Activated naive CD8-positive, alpha-beta T cell treated with anti-CD3 and anti-CD28 coated beads, Interleukin-2, amount 10 ng/mL, durations not matched to agents 7 days and 5 days (primary cell): ENCODE measurements around the gene CACNA1G. TPM values are rescaled to one million over a fixed set of nuclear protein-coding genes. Genes with fewer than 3 reads are reported as not detected.

Experiments used
- ATAC-seq: fragments of 150-1000 bp; cut with Tn5 transposase; one replicate; pipeline ENCODE4 v1.10.0; 2021; ENCODE audit warnings: low read depth, moderate library complexity
- POLR2A ChIA-PET: fragments of 350-600 bp; sonication (Branson Sonifier 250); formaldehyde crosslinking; loops from one replicate; lab custom pipeline; 2021; ENCODE audit warnings: antibody characterized with exemption; lab: Charles Lee
- DNase-seq: peaks from one replicate; pipeline ENCODE4 v3.0.0; 2021
- H3K27ac Mint-ChIP-seq: one replicate; pipeline ENCODE4 v1.8.0; 2022; ENCODE audit warnings: mild to moderate bottlenecking, mixed read lengths
- H3K27me3 Mint-ChIP-seq: one replicate; pipeline ENCODE4 v1.8.0; 2022; ENCODE audit warnings: mild to moderate bottlenecking, moderate library complexity, mixed read lengths
- H3K36me3 Mint-ChIP-seq: one replicate; pipeline ENCODE4 v1.8.0; 2021; ENCODE audit warnings: mild to moderate bottlenecking, mixed read lengths
- H3K4me1 Mint-ChIP-seq: one replicate; pipeline ENCODE4 v1.8.0; 2021; ENCODE audit warnings: mixed read lengths
- H3K4me3 Mint-ChIP-seq: one replicate; pipeline ENCODE4 v1.8.0; 2022; ENCODE audit warnings: mild to moderate bottlenecking, moderate library complexity, mixed read lengths
- H3K9me3 Mint-ChIP-seq: one replicate; pipeline ENCODE4 v1.8.0; 2021; ENCODE audit warnings: mixed read lengths
- total RNA-seq, 2 experiments: library from RNA; stranded (reverse); gene quantifications; one replicate each; pipeline ENCODE4 v1.2.3, GENCODE V29; 2021

CACNA1G gene
- total RNA-seq, 2 experiments from 2014 or later: 0.11 TPM; not detected in 1

- Mint-ChIP-seq H3K36me3 (no peaks in the 10 kb centered on the region), H3K27me3 (peaks cover 36% of the 10 kb centered on the region), H3K27ac (no peak overlapping the region), H3K4me3 (no peak overlapping the region), H3K4me1 (peaks cover 17% of the 10 kb centered on the region), H3K9me3 (no peaks in the 10 kb centered on the region)
- no peak for DNase-seq
- no peak for ATAC-seq
- POLR2A ChIA-PET: interaction anchor here (0.6 kb wide), 1 partner anchor 142 kb away, joined by 3 read pairs; no protein-coding TSS in a partner anchor
Observed at GRCh38 chr17:50536683-50537646, 23.6 kb upstream of the CACNA1G start.

GRCh38 chr17:50537721-50538548 is 22.6 kb upstream of the CACNA1G start:
- H3K27me3 Mint-ChIP-seq: peaks cover 28% of the 10 kb centered on the region
- no peak for DNase-seq
- no peak overlapping the region for H3K4me3 Mint-ChIP-seq
- no peak for ATAC-seq
- peaks cover 18% of the 10 kb centered on the region for H3K4me1 Mint-ChIP-seq
- no peak overlapping the region for H3K27ac Mint-ChIP-seq
- H3K9me3 Mint-ChIP-seq: no peaks in the 10 kb centered on the region
- H3K36me3 Mint-ChIP-seq: no peaks in the 10 kb centered on the region
- POLR2A ChIA-PET: interaction anchor here (0.6 kb wide), 1 partner anchor 143 kb away, joined by 3 read pairs; no protein-coding TSS in a partner anchor

- peaks cover 13% of the 10 kb centered on the region for H3K4me1 Mint-ChIP-seq
- no peaks in the 10 kb centered on the region for H3K9me3 Mint-ChIP-seq
- H3K4me3 Mint-ChIP-seq: no peak overlapping the region
- DNase-seq (no peak), ATAC-seq (no peak)
- no peaks in the 10 kb centered on the region for H3K36me3 Mint-ChIP-seq
- H3K27me3 Mint-ChIP-seq: peaks cover 20% of the 10 kb centered on the region
- POLR2A ChIA-PET: no interaction called here
- H3K27ac Mint-ChIP-seq: no peak overlapping the region
Observed at GRCh38 chr17:50538549-50539410, 21.7 kb upstream of the CACNA1G start.

GRCh38 chr17:50539762-50540559 is 20.6 kb upstream of the CACNA1G start:
- H3K9me3 Mint-ChIP-seq: no peaks in the 10 kb centered on the region
- no peak overlapping the region for H3K4me3 Mint-ChIP-seq
- no peak overlapping the region for H3K27ac Mint-ChIP-seq
- peaks cover 16% of the 10 kb centered on the region for H3K27me3 Mint-ChIP-seq
- H3K4me1 Mint-ChIP-seq: peaks cover 13% of the 10 kb centered on the region
- no peak for ATAC-seq
- no peaks in the 10 kb centered on the region for H3K36me3 Mint-ChIP-seq
- DNase-seq: no peak
- POLR2A ChIA-PET: no interaction called here

GRCh38 chr17:50540560-50541401 is 19.7 kb upstream of the CACNA1G start:
- peak overlapping the region; percentile 80 for H3K4me3 Mint-ChIP-seq
- DNase-seq: no peak
- peaks cover 15% of the 10 kb centered on the region for H3K27me3 Mint-ChIP-seq
- no peak overlapping the region for H3K27ac Mint-ChIP-seq
- no peaks in the 10 kb centered on the region for H3K9me3 Mint-ChIP-seq
- ATAC-seq: no peak
- POLR2A ChIA-PET: interaction anchor here (1.9 kb wide), 1 partner anchor 20 kb away, joined by 10 read pairs; the partner anchor contains the start of gene CACNA1G
- H3K4me1 Mint-ChIP-seq: peaks cover 13% of the 10 kb centered on the region
- H3K36me3 Mint-ChIP-seq: no peaks in the 10 kb centered on the region

GRCh38 chr17:50541402-50541715 is 19.2 kb upstream of the CACNA1G start:
- no peaks in the 10 kb centered on the region for H3K9me3 Mint-ChIP-seq
- peaks cover 15% of the 10 kb centered on the region for H3K27me3 Mint-ChIP-seq
- peak overlapping the region; percentile 80 for H3K4me3 Mint-ChIP-seq
- H3K27ac Mint-ChIP-seq: no peak overlapping the region
- ATAC-seq: no peak
- DNase-seq: no peak
- no peaks in the 10 kb centered on the region for H3K36me3 Mint-ChIP-seq
- POLR2A ChIA-PET: interaction anchor here (1.2 to 1.9 kb wide), 2 partner anchors 12 to 19 kb away, joined by 4 to 10 read pairs; partner anchors contain the start of gene CACNA1G
- peaks cover 15% of the 10 kb centered on the region for H3K4me1 Mint-ChIP-seq

- no peaks in the 10 kb centered on the region for H3K36me3 Mint-ChIP-seq
- peaks cover 17% of the 10 kb centered on the region for H3K4me1 Mint-ChIP-seq
- peak overlapping the region; percentile 80 for H3K4me3 Mint-ChIP-seq
- POLR2A ChIA-PET: interaction anchor here (1.1 to 1.9 kb wide), 3 partner anchors 11 to 324 kb away, joined by 4 to 10 read pairs (median 5); partner anchors contain the start of genes CACNA1G and TOB1
- ATAC-seq (peak; percentile 84), DNase-seq (peak; percentile 94)
- H3K9me3 Mint-ChIP-seq: no peaks in the 10 kb centered on the region
- H3K27me3 Mint-ChIP-seq: peaks cover 15% of the 10 kb centered on the region
- peak overlapping the region; percentile 47 for H3K27ac Mint-ChIP-seq
Observed at GRCh38 chr17:50541716-50542688, 18.5 kb upstream of the CACNA1G start.

- ATAC-seq (no peak), DNase-seq (no peak)
- Mint-ChIP-seq H3K4me3 (peak overlapping the region; percentile 80), H3K27ac (no peak overlapping the region), H3K27me3 (peaks cover 15% of the 10 kb centered on the region), H3K4me1 (peaks cover 20% of the 10 kb centered on the region), H3K36me3 (no peaks in the 10 kb centered on the region), H3K9me3 (no peaks in the 10 kb centered on the region)
- POLR2A ChIA-PET: interaction anchor here (0.6 to 1.9 kb wide), 4 partner anchors 10 to 323 kb away, joined by 3 to 10 read pairs (median 4); partner anchors contain the start of genes CACNA1G and TOB1
Observed at GRCh38 chr17:50542795-50543774, 17.4 kb upstream of the CACNA1G start.

- Mint-ChIP-seq H3K9me3 (no peaks in the 10 kb centered on the region), H3K27me3 (peaks cover 15% of the 10 kb centered on the region), H3K36me3 (no peaks in the 10 kb centered on the region), H3K4me3 (no peak overlapping the region), H3K4me1 (peaks cover 20% of the 10 kb centered on the region), H3K27ac (no peak overlapping the region)
- DNase-seq (no peak), ATAC-seq (no peak)
- POLR2A ChIA-PET: interaction anchor here (0.9 kb wide), 1 partner anchor 16 kb away, joined by 3 read pairs; no protein-coding TSS in a partner anchor
Observed at GRCh38 chr17:50544516-50544915, 16.0 kb upstream of the CACNA1G start.
